ENCODE data around the gene SP110. TPM values are rescaled to one million over a fixed set of nuclear protein-coding genes. Genes with fewer than 3 reads are reported as not detected.

The SP110 gene
- total and polyA plus RNA-seq, 4 donors = 16.2 to 31.4 (median 28.1) TPM

GRCh38 chr2:230258483-230258882, 38.7 kb upstream of the SP110 start:
- Histone ChIP-seq H3K4me1 (ENCODE audit: control insufficient read depth in 5 of 5, insufficient read depth in 5 of 5, low read length in 5 of 5) (no peaks in the 10 kb centered on the region), H3K9ac (ENCODE audit: insufficient read depth in 1 of 2, low read length in 2 of 2) (no peak overlapping the region), H3K36me3 (ENCODE audit: control insufficient read depth in 4 of 4, insufficient read depth in 4 of 4, low read length in 4 of 4) (no peaks in the 10 kb centered on the region), H3K27me3 (ENCODE audit: control insufficient read depth in 3 of 3, insufficient read depth in 3 of 3, low read length in 2 of 3) (no peaks in the 10 kb centered on the region), H3K27ac (ENCODE audit: low read depth in 1 of 2, low read length in 1 of 2) (no peak overlapping the region), H3K4me3 (no peak overlapping the region), H3K9me3 (ENCODE audit: control insufficient read depth in 4 of 4, insufficient read depth in 3 of 4, low read length in 3 of 4) (no peaks in the 10 kb centered on the region)
- no peak for DNase-seq
- WGBS, 2 donors = 81 to 85% methylated on average over 4 of the region's 4 CpGs
- no peak for ATAC-seq (ENCODE audit: insufficient read depth, low FRiP score)
- TF ChIP-seq CTCF (IDR thresholded peaks at IDR 0.05; ENCODE audit: control extremely low read depth, extremely low read depth) = no peak

DNA sequence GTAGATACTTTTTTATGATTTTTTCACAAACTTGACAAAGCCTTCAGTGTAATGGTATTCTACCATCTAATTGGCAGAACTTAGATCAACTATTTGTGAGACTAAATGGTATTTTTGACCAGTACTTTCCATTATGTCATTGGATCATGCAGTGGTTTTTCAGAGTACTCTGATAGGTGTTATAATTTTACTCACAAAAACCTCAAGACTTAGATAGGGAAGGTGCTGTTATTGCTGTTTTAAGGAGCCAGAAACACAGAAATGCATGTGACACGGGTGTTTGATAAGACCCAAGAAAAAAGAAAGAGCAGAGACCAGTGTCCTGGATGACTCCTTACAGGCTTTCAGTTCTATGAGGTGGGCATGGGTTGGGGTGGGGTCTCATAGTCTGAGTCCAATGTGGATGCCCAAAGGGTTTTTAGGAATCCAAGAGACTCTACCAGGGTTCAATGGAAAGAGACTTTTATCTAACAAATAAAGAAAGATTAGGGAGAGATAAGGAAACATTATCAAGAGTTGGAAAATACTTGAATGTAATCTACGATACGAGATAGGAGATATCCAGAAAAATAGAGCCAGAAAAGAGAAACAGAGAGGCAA, 37.0 kb upstream of the SP110 start:
- Histone ChIP-seq H3K36me3 (ENCODE audit: control insufficient read depth in 4 of 4, insufficient read depth in 4 of 4, low read length in 4 of 4) (no peaks in the 10 kb centered on the region), H3K9me3 (ENCODE audit: control insufficient read depth in 4 of 4, insufficient read depth in 3 of 4, low read length in 3 of 4) (no peaks in the 10 kb centered on the region), H3K9ac (ENCODE audit: insufficient read depth in 1 of 2, low read length in 2 of 2) (no peak overlapping the region), H3K27ac (ENCODE audit: low read depth in 1 of 2, low read length in 1 of 2) (no peak overlapping the region), H3K4me1 (ENCODE audit: control insufficient read depth in 5 of 5, insufficient read depth in 5 of 5, low read length in 5 of 5) (no peaks in the 10 kb centered on the region), H3K4me3 (no peak overlapping the region), H3K27me3 (ENCODE audit: control insufficient read depth in 3 of 3, insufficient read depth in 3 of 3, low read length in 2 of 3) (no peaks in the 10 kb centered on the region)
- TF ChIP-seq CTCF (IDR thresholded peaks at IDR 0.05; ENCODE audit: control extremely low read depth, extremely low read depth) = no peak
- ATAC-seq (ENCODE audit: insufficient read depth, low FRiP score) (no peak), DNase-seq (no peak)
- 80 to 89% methylated on average over 3 of the region's 3 CpGs for WGBS, 2 donors

GRCh38 chr2:230254152-230254881, 34.5 kb upstream of the SP110 start:
- no peak overlapping the region for H3K27ac ChIP-seq (ENCODE audit: low read depth in 1 of 2, low read length in 1 of 2)
- no peak for TF ChIP-seq CTCF (IDR thresholded peaks at IDR 0.05; ENCODE audit: control extremely low read depth, extremely low read depth)
- no peaks in the 10 kb centered on the region for H3K4me1 ChIP-seq (ENCODE audit: control insufficient read depth in 5 of 5, insufficient read depth in 5 of 5, low read length in 5 of 5)
- H3K9me3 ChIP-seq (ENCODE audit: control insufficient read depth in 4 of 4, insufficient read depth in 3 of 4, low read length in 3 of 4) = no peaks in the 10 kb centered on the region
- no peak overlapping the region for H3K9ac ChIP-seq (ENCODE audit: insufficient read depth in 1 of 2, low read length in 2 of 2)
- no peak for DNase-seq
- no peak for ATAC-seq (ENCODE audit: insufficient read depth, low FRiP score)
- no peaks in the 10 kb centered on the region for H3K27me3 ChIP-seq (ENCODE audit: control insufficient read depth in 3 of 3, insufficient read depth in 3 of 3, low read length in 2 of 3)
- no peak overlapping the region for H3K4me3 ChIP-seq
- 85 to 95% methylated on average over 4 of the region's 4 CpGs for WGBS, 2 donors
- no peaks in the 10 kb centered on the region for H3K36me3 ChIP-seq (ENCODE audit: control insufficient read depth in 4 of 4, insufficient read depth in 4 of 4, low read length in 4 of 4)
